H9 (cell line): ENCODE data around the gene IRF2BP1. TPM values are rescaled to one million over a fixed set of nuclear protein-coding genes. Genes with fewer than 3 reads are reported as not detected.

Experiments used
- DNase-seq: peaks from one replicate; pipeline ENCODE4 v3.0.0-alpha.2; 2017
- H2AFZ ChIP-seq: one replicate; pipeline ENCODE4 v1.6.1; 2013; ENCODE audit warnings: mild to moderate bottlenecking, low read length, control low read depth, moderate library complexity
- H2AK5ac ChIP-seq: 2 replicates; pipeline ENCODE4 v1.6.1; 2013; ENCODE audit warnings: low read length, control low read depth, mixed read lengths; ENCODE audit not compliant: insufficient read length
- H2BK120ac ChIP-seq: one replicate; pipeline ENCODE4 v1.6.1; 2013; ENCODE audit warnings: low read depth, mild to moderate bottlenecking, low read length, control low read depth, inconsistent platforms; ENCODE audit not compliant: poor library complexity, severe bottlenecking
- H2BK12ac ChIP-seq: 2 replicates; pipeline ENCODE4 v1.6.1; 2013; ENCODE audit warnings: low read length, control low read depth, mixed read lengths, low read depth; ENCODE audit not compliant: insufficient read length
- H2BK15ac ChIP-seq: 2 replicates; pipeline ENCODE4 v1.6.1; 2013; ENCODE audit warnings: low read depth, low read length, control low read depth
- H2BK20ac ChIP-seq: one replicate; pipeline ENCODE4 v1.6.1; 2013; ENCODE audit warnings: low read depth, mild to moderate bottlenecking, low read length, control low read depth, inconsistent platforms; ENCODE audit not compliant: poor library complexity, severe bottlenecking
- H2BK5ac ChIP-seq: 2 replicates; pipeline ENCODE4 v1.6.1; 2013; ENCODE audit warnings: low read length, control low read depth, mixed read lengths; ENCODE audit not compliant: insufficient read length
- H3K14ac ChIP-seq: 2 replicates; pipeline ENCODE4 v1.6.1; 2013; ENCODE audit warnings: low read length, control low read depth; ENCODE audit not compliant: insufficient read depth
- H3K18ac ChIP-seq: 2 replicates; pipeline ENCODE4 v1.6.1; 2013; ENCODE audit warnings: low read depth, mild to moderate bottlenecking, mixed read lengths, low read length, control low read depth; ENCODE audit not compliant: insufficient read length
- H3K23ac ChIP-seq: 2 replicates; pipeline ENCODE4 v1.6.1; 2013; ENCODE audit warnings: low read length, control low read depth, mixed read lengths, low read depth; ENCODE audit not compliant: insufficient read length
- H3K23me2 ChIP-seq: 2 replicates; pipeline ENCODE4 v1.6.1; 2013; ENCODE audit warnings: low read depth, mild to moderate bottlenecking, mixed read lengths, low read length, control low read depth; ENCODE audit not compliant: insufficient read length, poor library complexity, severe bottlenecking
- H3K27ac ChIP-seq: 2 replicates; pipeline ENCODE4 v1.5.1; 2013; ENCODE audit warnings: low read length, control low read depth, mixed read lengths, low read depth; ENCODE audit not compliant: insufficient read length
- H3K27me3 ChIP-seq: 2 replicates; pipeline ENCODE4 v1.6.1; 2013; ENCODE audit warnings: low read length, control low read depth, inconsistent platforms; ENCODE audit not compliant: insufficient read depth
- H3K4ac ChIP-seq: 2 replicates; pipeline ENCODE4 v1.6.1; 2013; ENCODE audit warnings: low read depth, mild to moderate bottlenecking, control low read depth, inconsistent platforms, low read length, moderate library complexity
- H3K4me1 ChIP-seq: 2 replicates; pipeline ENCODE4 v1.6.1; 2013; ENCODE audit warnings: low read length, control low read depth, inconsistent platforms; ENCODE audit not compliant: insufficient read depth
- H3K4me2 ChIP-seq: 2 replicates; pipeline ENCODE4 v1.6.1; 2013; ENCODE audit warnings: low read length, control low read depth, mixed read lengths; ENCODE audit not compliant: insufficient read length, insufficient read depth
- H3K56ac ChIP-seq: 2 replicates; pipeline ENCODE4 v1.6.1; 2013; ENCODE audit warnings: low read depth, mild to moderate bottlenecking, mixed read lengths, low read length, control low read depth; ENCODE audit not compliant: insufficient read length
- H3K79me1 ChIP-seq: 2 replicates; pipeline ENCODE4 v1.6.1; 2013; ENCODE audit warnings: low read depth, mild to moderate bottlenecking, moderate library complexity, low read length, control low read depth, inconsistent platforms; ENCODE audit not compliant: insufficient read depth, poor library complexity, severe bottlenecking
- H3K79me2 ChIP-seq: 2 replicates; pipeline ENCODE4 v1.6.1; 2013; ENCODE audit warnings: low read length, control low read depth, inconsistent platforms; ENCODE audit not compliant: insufficient read depth
- H3K9ac ChIP-seq: 2 replicates; pipeline ENCODE4 v1.6.1; 2013; ENCODE audit warnings: low read length, control low read depth, mixed read lengths; ENCODE audit not compliant: insufficient read length; ENCODE audit errors: extremely low read depth
- H3K9me3 ChIP-seq: one replicate; pipeline ENCODE4 v1.6.1; 2013; ENCODE audit warnings: low read depth, low read length, inconsistent platforms; ENCODE audit not compliant: control insufficient read depth
- H3T11ph ChIP-seq: one replicate; pipeline ENCODE4 v1.6.1; 2013; ENCODE audit warnings: mild to moderate bottlenecking, low read length, control low read depth, inconsistent platforms
- H4K20me1 ChIP-seq: one replicate; pipeline ENCODE4 v1.6.1; 2013; ENCODE audit not compliant: control insufficient read depth, insufficient read length, insufficient read depth
- H4K5ac ChIP-seq: 2 replicates; pipeline ENCODE4 v1.6.1; 2013; ENCODE audit warnings: low read depth, mild to moderate bottlenecking, mixed read lengths, low read length, control low read depth; ENCODE audit not compliant: insufficient read length
- H4K8ac ChIP-seq: replicated peaks from 2 replicates; pipeline ENCODE4 v1.6.1; 2013; ENCODE audit warnings: low read length, control low read depth, mixed read lengths, low read depth; ENCODE audit not compliant: insufficient read length
- H4K91ac ChIP-seq: 2 replicates; pipeline ENCODE4 v1.6.1; 2013; ENCODE audit warnings: low read depth, mild to moderate bottlenecking, moderate library complexity, mixed read lengths, low read length, control low read depth; ENCODE audit not compliant: insufficient read length
- H3K27ac Mint-ChIP-seq, 3 experiments: 2 replicates in 2 of 3; 3 replicates in 1 of 3; pipeline ENCODE4 v1.8.0; 2020 to 2021; ENCODE audit warnings: mixed read lengths in 3 of 3, mild to moderate bottlenecking in 1 of 3, moderate library complexity in 1 of 3
- H3K27me3 Mint-ChIP-seq: 2 replicates; pipeline ENCODE4 v1.8.0; 2021; ENCODE audit warnings: low read depth, mild to moderate bottlenecking, moderate library complexity, mixed read lengths
- H3K36me3 Mint-ChIP-seq, 3 experiments: 2 replicates in 2 of 3; 3 replicates in 1 of 3; pipeline ENCODE4 v1.8.0; 2020 to 2021; ENCODE audit warnings: low read depth in 3 of 3, mixed read lengths in 3 of 3; ENCODE audit not compliant: insufficient read depth in 1 of 3
- H3K4me1 Mint-ChIP-seq, 2 experiments: 2 replicates each; pipeline ENCODE4 v1.8.0; 2020; ENCODE audit warnings: mixed read lengths in 2 of 2
- H3K4me3 Mint-ChIP-seq, 2 experiments: 2 replicates in 1 of 2; 3 replicates in 1 of 2; pipeline ENCODE4 v1.8.0; 2020 to 2021; ENCODE audit warnings: mild to moderate bottlenecking in 2 of 2, mixed read lengths in 2 of 2, moderate library complexity in 1 of 2
- H3K9me3 Mint-ChIP-seq, 2 experiments: 2 replicates in 1 of 2; 3 replicates in 1 of 2; pipeline ENCODE4 v1.8.0; 2020; ENCODE audit warnings: mild to moderate bottlenecking in 2 of 2, mixed read lengths in 2 of 2, moderate library complexity in 1 of 2
- CTCF ChIP-seq: fragments of 200-600 bp; sonication (generic); conservative IDR thresholded peaks from 3 replicates; pipeline ENCODE4 v1.8.0; 2021; ENCODE audit warnings: antibody characterized with exemption, mild to moderate bottlenecking
- WGBS: extraction: QIAGEN DNeasy Blood & Tissue Kit; methylation state at CpG from one replicate; pipeline ENCODE4 v1.1.7; 2013; ENCODE audit warnings: missing lambda C conversion rate, low lambda C conversion rate, mixed read lengths; ENCODE audit not compliant: insufficient read length; ENCODE audit errors: extremely low coverage; 5-methylcytosine and 5-hydroxymethylcytosine counted together
- total RNA-seq: library from RNA; stranded (reverse); gene quantifications from 2 replicates; pipeline ENCODE4 v1.2.1, GENCODE V29; 2021

Gene IRF2BP1
- total RNA-seq, 1 experiment from 2014 or later, result 28.2 TPM

DNA sequence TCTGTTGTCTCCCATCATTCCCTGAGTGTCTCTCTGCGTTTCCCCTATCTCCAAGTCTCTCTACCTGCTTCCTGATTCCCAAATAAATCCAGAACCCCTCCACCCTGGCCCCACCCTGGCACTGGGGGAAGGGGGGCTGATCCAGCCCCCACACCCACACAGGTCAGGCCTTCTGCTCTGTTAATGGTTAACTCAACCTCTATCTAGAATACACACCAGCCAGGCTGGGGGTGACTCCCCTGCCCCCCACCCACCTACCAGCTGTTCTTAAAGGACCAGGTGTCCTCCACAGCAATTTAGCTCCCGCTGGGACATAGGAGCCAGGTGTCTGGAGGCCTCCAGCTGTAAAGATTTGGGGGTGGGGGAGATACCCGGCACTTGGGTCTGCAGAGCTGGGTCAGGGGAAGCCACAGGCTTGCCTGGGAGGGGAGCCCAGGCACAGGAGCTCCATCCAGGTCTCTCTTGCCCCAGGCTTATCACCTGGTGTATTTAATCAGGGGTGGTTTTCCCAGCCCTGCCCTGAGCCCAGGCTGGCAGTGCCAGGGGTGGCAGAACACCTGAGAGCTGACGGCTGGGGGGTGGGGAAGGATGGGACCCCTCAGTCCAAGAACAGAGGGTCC lies 3.9 kb downstream of the IRF2BP1 start:
- Histone ChIP-seq H2BK20ac (no peak overlapping the region), H4K8ac (no peak overlapping the region), H2BK12ac (no peak overlapping the region), H3K79me1 (no peaks in the 10 kb centered on the region), H3K27ac (no peak overlapping the region), H2AK5ac (no peak overlapping the region), H3K23ac (no peak overlapping the region), H3K18ac (peak overlapping the region; percentile 16), H3K27me3 (no peaks in the 10 kb centered on the region), H3K9ac (no peak overlapping the region), H2AFZ (no peak overlapping the region), H2BK120ac (no peak overlapping the region), H3K23me2 (peaks cover 19% of the 10 kb centered on the region), H4K91ac (no peak overlapping the region), H3K79me2 (no peaks in the 10 kb centered on the region), H3K56ac (no peak overlapping the region), H2BK15ac (no peak overlapping the region), H4K5ac (no peak overlapping the region), H3K4me2 (peak overlapping the region; percentile 66), H3T11ph (no peak overlapping the region), H3K14ac (no peak overlapping the region), H3K9me3 (no peaks in the 10 kb centered on the region), H4K20me1 (no peaks in the 10 kb centered on the region), H2BK5ac (no peak overlapping the region), H3K4me1 (peaks cover 2% of the 10 kb centered on the region; the same call in 1 of the 2 replicates), H3K4ac (no peak overlapping the region)
- Mint-ChIP-seq H3K36me3 (peaks cover 2 to 5% (median 4%) of the 10 kb centered on the region in 3 experiments; a peak in 3 of 7 replicates), H3K4me3 (peak overlapping the region; percentile 70 to 79), H3K4me1 (peaks cover 36 to 45% of the 10 kb centered on the region in 2 experiments), H3K9me3 (no peaks in the 10 kb centered on the region), H3K27ac (peak overlapping the region; percentile 70 to 94 (median 82)), H3K27me3 (peaks cover 4% of the 10 kb centered on the region; the same call in 1 of the 2 replicates)
- no CpG with 5 or more reads among the region's 4 CpGs for WGBS
- peak; percentile 76 for DNase-seq
- no peak for TF ChIP-seq CTCF
